Measurements from ENCODE around the gene PARD6B. TPM values are rescaled to one million over a fixed set of nuclear protein-coding genes. Genes with fewer than 3 reads are reported as not detected.

Gene PARD6B
- total and polyA plus RNA-seq, 2 of the 13 experiments (the other 11 are each of a cell fraction or from before 2014, with no cell fraction given): 6.9 to 22.2 TPM

DNA sequence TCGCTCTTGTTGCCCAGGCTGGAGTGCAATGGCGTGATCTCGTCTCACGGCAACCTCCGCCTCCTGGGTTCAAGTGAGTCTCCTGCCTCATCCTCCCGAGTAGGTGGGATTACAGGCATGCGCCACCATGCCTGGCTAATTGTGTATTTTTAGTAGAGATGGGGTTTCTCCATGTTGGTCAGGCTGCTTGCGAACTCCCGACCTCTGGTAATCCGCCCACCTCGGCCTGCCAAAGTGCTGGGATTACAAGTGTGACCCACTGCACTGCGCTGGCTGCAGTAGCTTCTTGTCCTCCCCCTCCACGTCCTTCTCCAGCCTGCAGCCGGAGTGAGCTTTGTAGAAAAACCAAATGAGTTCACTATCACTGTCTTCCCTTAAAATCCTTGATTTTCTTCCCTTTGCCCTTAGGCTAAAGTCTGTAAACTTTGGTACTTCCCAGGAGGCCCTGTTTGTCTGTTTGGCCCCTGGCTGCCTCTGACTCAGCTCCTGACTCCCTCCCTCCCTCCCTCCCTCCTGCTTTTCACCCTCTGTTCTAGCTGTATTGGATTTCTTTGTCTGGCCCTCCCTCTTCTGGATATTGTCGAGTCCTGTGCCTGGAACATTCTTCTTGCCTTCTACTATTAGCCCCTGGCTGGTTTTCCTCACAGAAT lies 12.9 kb downstream of the PARD6B start (continued):
- TF ChIP-seq HMGXB4 (CRISPR knock-in tag; IDR thresholded peaks at IDR 0.05; ENCODE audit: borderline replicate concordance in 1 of 2, low read depth in 1 of 2) (peak; percentile 57 to 68; a peak in 3 of 4 replicates), SOX13 (IDR thresholded peaks at IDR 0.05) (0 out of 2 replicates have a peak, but pooled peaks have one; percentile 16), SOX13 (CRISPR knock-in tag; conservative IDR thresholded peaks at IDR 0.05 in 1 of 2, IDR thresholded peaks at IDR 0.05 in 1 of 2) (peak in 1 of 2 experiments; percentile 82; a peak in 2 of 4 replicates), RNF219 (CRISPR knock-in tag; IDR thresholded peaks at IDR 0.05) (no peak), ZBTB7A (CRISPR knock-in tag; IDR thresholded peaks at IDR 0.05) (no peak), POLR2AphosphoS2 (IDR thresholded peaks at IDR 0.05; ENCODE audit: low read depth, low read length) (no peak), ZNF776 (CRISPR knock-in tag; IDR thresholded peaks at IDR 0.05) (peak; percentile 16; the same call in 1 of the 2 replicates), SOX5 (CRISPR knock-in tag; IDR thresholded peaks at IDR 0.05; ENCODE audit: borderline replicate concordance) (peak; percentile 83), EP300 (IDR thresholded peaks at IDR 0.05; ENCODE audit: low read depth in 2 of 2, low read length in 2 of 2) (peak; percentile 82 to 90), EP300 (CRISPR knock-in tag; IDR thresholded peaks at IDR 0.05; ENCODE audit: borderline replicate concordance) (peak; percentile 78), KAT7 (CRISPR knock-in tag; IDR thresholded peaks at IDR 0.05; ENCODE audit: borderline replicate concordance) (peak; percentile 50; the same call in 1 of the 2 replicates), NFE2L1 (CRISPR knock-in tag; IDR thresholded peaks at IDR 0.05; ENCODE audit: borderline replicate concordance) (no peak), SRY (CRISPR knock-in tag; IDR thresholded peaks at IDR 0.05) (0 out of 2 replicates have a peak, but pooled peaks have one; percentile 62), KLF11 (CRISPR knock-in tag; IDR thresholded peaks at IDR 0.05) (peak; percentile 83; the same call in 1 of the 2 replicates)
- TF ChIP-seq, protein P1, sequence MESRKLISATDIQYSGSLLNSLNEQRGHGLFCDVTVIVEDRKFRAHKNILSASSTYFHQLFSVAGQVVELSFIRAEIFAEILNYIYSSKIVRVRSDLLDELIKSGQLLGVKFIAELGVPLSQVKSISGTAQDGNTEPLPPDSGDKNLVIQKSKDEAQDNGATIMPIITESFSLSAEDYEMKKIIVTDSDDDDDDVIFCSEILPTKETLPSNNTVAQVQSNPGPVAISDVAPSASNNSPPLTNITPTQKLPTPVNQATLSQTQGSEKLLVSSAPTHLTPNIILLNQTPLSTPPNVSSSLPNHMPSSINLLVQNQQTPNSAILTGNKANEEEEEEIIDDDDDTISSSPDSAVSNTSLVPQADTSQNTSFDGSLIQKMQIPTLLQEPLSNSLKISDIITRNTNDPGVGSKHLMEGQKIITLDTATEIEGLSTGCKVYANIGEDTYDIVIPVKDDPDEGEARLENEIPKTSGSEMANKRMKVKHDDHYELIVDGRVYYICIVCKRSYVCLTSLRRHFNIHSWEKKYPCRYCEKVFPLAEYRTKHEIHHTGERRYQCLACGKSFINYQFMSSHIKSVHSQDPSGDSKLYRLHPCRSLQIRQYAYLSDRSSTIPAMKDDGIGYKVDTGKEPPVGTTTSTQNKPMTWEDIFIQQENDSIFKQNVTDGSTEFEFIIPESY (CRISPR knock-in tag; IDR thresholded peaks at IDR 0.05): peak; percentile 67
- TF ChIP-seq, protein P2, sequence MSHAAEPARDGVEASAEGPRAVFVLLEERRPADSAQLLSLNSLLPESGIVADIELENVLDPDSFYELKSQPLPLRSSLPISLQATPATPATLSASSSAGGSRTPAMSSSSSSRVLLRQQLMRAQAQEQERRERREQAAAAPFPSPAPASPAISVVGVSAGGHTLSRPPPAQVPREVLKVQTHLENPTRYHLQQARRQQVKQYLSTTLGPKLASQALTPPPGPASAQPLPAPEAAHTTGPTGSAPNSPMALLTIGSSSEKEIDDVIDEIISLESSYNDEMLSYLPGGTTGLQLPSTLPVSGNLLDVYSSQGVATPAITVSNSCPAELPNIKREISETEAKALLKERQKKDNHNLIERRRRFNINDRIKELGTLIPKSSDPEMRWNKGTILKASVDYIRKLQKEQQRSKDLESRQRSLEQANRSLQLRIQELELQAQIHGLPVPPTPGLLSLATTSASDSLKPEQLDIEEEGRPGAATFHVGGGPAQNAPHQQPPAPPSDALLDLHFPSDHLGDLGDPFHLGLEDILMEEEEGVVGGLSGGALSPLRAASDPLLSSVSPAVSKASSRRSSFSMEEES (CRISPR knock-in tag; IDR thresholded peaks at IDR 0.05): peak; percentile 73

Data from HepG2 (cell line).